KMS-11 (cell line): ENCODE measurements around the gene KCNQ1.

Experiments
- H2AFZ ChIP-seq: fragments of 200-600 bp; sonication (generic); 2 replicates; pipeline ENCODE4 v1.6.1; 2016; ENCODE audit warnings: antibody characterized with exemption, mixed run types, low read depth
- H3K27ac ChIP-seq: fragments of 200-600 bp; sonication (generic); 2 replicates; pipeline ENCODE4 v1.6.1; 2016; ENCODE audit warnings: mild to moderate bottlenecking, mixed run types
- H3K27me3 ChIP-seq: fragments of 200-600 bp; sonication (generic); 2 replicates; pipeline ENCODE4 v1.6.1; 2017; ENCODE audit warnings: mild to moderate bottlenecking, low read depth, mixed run types, moderate library complexity; ENCODE audit not compliant: insufficient read depth
- H3K36me3 ChIP-seq: fragments of 200-600 bp; sonication (generic); 2 replicates; pipeline ENCODE4 v1.6.1; 2017; ENCODE audit warnings: mild to moderate bottlenecking, mixed run types; ENCODE audit not compliant: insufficient read depth
- H3K4me1 ChIP-seq: fragments of 200-600 bp; sonication (generic); 2 replicates; pipeline ENCODE4 v1.6.1; 2016; ENCODE audit warnings: mild to moderate bottlenecking, low read depth, mixed run types; ENCODE audit not compliant: poor library complexity, severe bottlenecking
- H3K4me2 ChIP-seq: fragments of 200-600 bp; sonication (generic); 2 replicates; pipeline ENCODE4 v1.7.0; 2016; ENCODE audit warnings: mild to moderate bottlenecking, mixed run types
- H3K4me3 ChIP-seq: fragments of 200-600 bp; sonication (generic); IDR thresholded peaks from 2 replicates; pipeline ENCODE4 v1.6.1; 2017; ENCODE audit warnings: low read depth, low read length, mixed read lengths; ENCODE audit not compliant: insufficient read depth
- H3K79me2 ChIP-seq: fragments of 200-600 bp; sonication (generic); 2 replicates; pipeline ENCODE4 v1.6.1; 2016; ENCODE audit warnings: low read depth, mixed run types; ENCODE audit not compliant: insufficient read depth
- H3K9ac ChIP-seq: fragments of 200-600 bp; sonication (generic); 2 replicates; pipeline ENCODE4 v1.6.1; 2016; ENCODE audit warnings: mild to moderate bottlenecking, mixed run types
- H4K20me1 ChIP-seq: fragments of 200-600 bp; sonication (generic); 2 replicates; pipeline ENCODE4 v1.6.1; 2016; ENCODE audit warnings: mild to moderate bottlenecking, mixed run types; ENCODE audit not compliant: insufficient read depth
- TF ChIP-seq, protein P1 (sequence below): fragments of 200-600 bp; sonication (generic); conservative IDR thresholded peaks from 2 replicates; pipeline ENCODE4 v1.6.1; 2017; ENCODE audit warnings: low read depth, mild to moderate bottlenecking, antibody characterized with exemption, low read length, moderate library complexity, mixed read lengths

KCNQ1 gene

DNA sequence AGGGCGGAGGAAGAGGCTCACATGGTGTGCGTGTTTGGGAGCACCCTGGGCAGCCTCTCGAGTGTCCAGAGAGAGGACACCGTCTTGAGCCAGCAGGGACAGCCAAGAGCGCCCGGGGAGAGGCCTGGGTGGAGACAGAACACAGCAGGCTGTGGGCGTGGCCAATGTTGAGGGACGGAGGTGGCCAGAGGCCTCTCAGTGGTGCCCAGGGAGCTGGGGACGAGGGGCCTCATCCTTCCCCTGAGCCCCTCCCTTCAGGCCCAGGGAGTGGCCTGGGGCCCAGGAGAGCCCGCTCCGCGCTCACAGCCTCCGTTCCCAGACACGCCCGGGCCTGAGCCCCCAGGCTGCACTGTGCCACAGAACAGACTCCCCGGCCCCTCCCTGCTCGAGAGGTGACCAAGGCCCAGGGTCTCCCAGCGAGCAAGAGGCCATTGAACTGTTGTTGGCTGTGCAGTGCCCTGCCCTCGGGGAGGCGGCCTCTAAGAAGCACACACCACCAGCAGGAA is 392.3 kb downstream of the KCNQ1 start:
- TF ChIP-seq, protein P1, sequence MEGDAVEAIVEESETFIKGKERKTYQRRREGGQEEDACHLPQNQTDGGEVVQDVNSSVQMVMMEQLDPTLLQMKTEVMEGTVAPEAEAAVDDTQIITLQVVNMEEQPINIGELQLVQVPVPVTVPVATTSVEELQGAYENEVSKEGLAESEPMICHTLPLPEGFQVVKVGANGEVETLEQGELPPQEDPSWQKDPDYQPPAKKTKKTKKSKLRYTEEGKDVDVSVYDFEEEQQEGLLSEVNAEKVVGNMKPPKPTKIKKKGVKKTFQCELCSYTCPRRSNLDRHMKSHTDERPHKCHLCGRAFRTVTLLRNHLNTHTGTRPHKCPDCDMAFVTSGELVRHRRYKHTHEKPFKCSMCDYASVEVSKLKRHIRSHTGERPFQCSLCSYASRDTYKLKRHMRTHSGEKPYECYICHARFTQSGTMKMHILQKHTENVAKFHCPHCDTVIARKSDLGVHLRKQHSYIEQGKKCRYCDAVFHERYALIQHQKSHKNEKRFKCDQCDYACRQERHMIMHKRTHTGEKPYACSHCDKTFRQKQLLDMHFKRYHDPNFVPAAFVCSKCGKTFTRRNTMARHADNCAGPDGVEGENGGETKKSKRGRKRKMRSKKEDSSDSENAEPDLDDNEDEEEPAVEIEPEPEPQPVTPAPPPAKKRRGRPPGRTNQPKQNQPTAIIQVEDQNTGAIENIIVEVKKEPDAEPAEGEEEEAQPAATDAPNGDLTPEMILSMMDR, result no peak
- Histone ChIP-seq H3K79me2 (no peaks in the 10 kb centered on the region), H3K4me3 (no peak overlapping the region), H3K4me2 (no peak overlapping the region), H4K20me1 (no peaks in the 10 kb centered on the region), H3K4me1 (no peaks in the 10 kb centered on the region), H3K9ac (no peak overlapping the region), H3K36me3 (no peaks in the 10 kb centered on the region), H2AFZ (no peak overlapping the region), H3K27ac (no peak overlapping the region), H3K27me3 (no peaks in the 10 kb centered on the region)

DNA sequence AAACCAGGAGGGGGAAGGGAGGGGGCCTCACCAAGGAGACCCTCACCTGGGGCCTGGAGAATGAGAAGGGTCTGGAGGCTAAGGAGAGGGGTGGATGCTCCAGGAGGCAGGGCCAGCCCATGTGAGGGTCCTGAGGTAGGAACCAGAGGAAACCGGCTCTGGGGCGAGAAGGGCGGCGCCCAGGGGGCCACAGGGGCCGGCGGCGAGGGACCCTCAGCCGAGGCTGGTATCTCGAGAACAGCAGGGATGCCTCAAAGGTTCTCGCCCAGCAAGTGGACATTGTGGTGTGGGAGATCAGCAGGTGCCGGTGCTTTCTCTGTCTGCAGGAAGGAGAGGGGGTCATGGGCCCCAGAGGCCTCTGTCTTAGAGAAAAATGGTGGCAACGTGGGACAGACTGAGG is 392.8 kb downstream of the KCNQ1 start:
- Histone ChIP-seq H4K20me1 (no peaks in the 10 kb centered on the region), H3K79me2 (no peaks in the 10 kb centered on the region), H3K4me2 (no peak overlapping the region), H3K27me3 (no peaks in the 10 kb centered on the region), H3K4me3 (no peak overlapping the region), H3K36me3 (no peaks in the 10 kb centered on the region), H3K4me1 (no peaks in the 10 kb centered on the region), H3K27ac (no peak overlapping the region), H2AFZ (no peak overlapping the region), H3K9ac (no peak overlapping the region)
- TF ChIP-seq, protein P1, result no peak

DNA sequence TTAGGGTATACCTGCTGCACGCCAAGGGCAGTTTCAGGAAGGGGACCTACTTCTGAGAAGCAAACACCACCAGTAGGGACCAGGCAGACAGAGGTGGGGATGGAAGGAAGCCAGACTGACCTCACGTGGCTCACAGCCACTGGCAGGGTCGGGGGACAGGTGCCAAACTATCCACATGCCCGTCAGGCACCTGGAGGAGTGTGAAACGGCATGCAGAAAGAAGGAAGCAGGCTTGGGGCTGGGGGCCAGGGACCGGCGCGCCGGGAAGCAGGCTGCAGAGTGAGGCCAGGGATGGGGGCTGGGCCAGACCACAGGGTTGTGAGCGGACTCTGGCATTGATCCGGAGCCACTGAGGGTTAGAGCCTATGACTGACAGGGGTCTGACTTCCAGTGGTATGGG is 393.3 kb downstream of the KCNQ1 start:
- Histone ChIP-seq H3K27me3 (no peaks in the 10 kb centered on the region), H3K27ac (no peak overlapping the region), H3K4me2 (no peak overlapping the region), H3K4me3 (no peak overlapping the region), H2AFZ (no peak overlapping the region), H4K20me1 (no peaks in the 10 kb centered on the region), H3K36me3 (no peaks in the 10 kb centered on the region), H3K79me2 (no peaks in the 10 kb centered on the region), H3K9ac (no peak overlapping the region), H3K4me1 (no peaks in the 10 kb centered on the region)
- TF ChIP-seq, protein P1, result no peak

DNA sequence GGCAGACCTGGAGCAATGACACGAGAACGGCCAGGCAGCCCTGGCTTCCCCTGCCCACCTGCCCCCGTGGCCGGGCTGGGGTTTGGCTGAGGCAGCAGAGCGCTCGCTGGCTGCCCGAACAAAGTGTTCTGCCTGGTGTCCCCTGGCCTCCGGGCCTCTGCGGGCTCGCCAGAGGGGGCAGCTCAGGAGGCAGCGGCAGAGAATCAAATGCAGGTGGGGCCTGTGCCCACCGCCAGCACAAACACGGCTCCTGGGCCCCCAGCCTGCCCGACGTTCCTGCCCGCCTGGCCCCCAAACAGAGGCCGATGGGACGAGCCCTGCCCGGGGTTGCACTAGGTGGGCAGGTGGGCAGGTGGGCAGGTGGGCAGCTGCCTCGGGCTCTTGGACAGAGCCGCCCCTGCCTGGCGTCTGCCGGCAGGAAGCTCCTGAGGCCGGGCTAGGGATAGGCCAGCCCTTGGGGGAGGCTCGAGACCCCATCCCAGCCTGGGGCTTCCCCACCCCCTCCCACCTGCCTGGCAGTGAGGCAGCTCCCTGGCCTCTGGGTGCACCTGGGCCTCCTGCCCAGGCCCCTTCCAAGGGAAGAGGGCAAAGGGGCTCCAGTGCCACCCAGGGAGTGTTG is 394.0 kb downstream of the KCNQ1 start:
- Histone ChIP-seq H3K27me3 (no peaks in the 10 kb centered on the region), H3K27ac (no peak overlapping the region), H3K4me2 (no peak overlapping the region), H4K20me1 (no peaks in the 10 kb centered on the region), H3K4me1 (no peaks in the 10 kb centered on the region), H3K9ac (no peak overlapping the region), H3K79me2 (no peaks in the 10 kb centered on the region), H2AFZ (no peak overlapping the region), H3K36me3 (no peaks in the 10 kb centered on the region), H3K4me3 (no peak overlapping the region)
- TF ChIP-seq, protein P1, result no peak
